Mesendoderm (in vitro differentiated cells): ENCODE results near the gene ARHGAP42.
"Not testable (repeated sequence)": the region's sequence is repeated elsewhere in the genome, so short reads cannot be mapped to it uniquely, and the experiment has no call there.

Experiments used
- DNase-seq: peaks from one replicate; pipeline ENCODE4 v3.0.0; 2013
- H2AK5ac ChIP-seq: 2 replicates; pipeline ENCODE4 v1.6.1; 2013; ENCODE audit warnings: low read length, inconsistent platforms
- H2BK120ac ChIP-seq: 2 replicates; pipeline ENCODE4 v1.6.1; 2013; ENCODE audit warnings: low read depth, mild to moderate bottlenecking, low read length, moderate library complexity, mixed read lengths
- H2BK15ac ChIP-seq: replicated peaks from 2 replicates; pipeline ENCODE4 v1.6.1; 2013; ENCODE audit warnings: low read depth, mild to moderate bottlenecking, moderate library complexity
- H2BK5ac ChIP-seq: 2 replicates; pipeline ENCODE4 v1.6.1; 2013; ENCODE audit warnings: low read length, inconsistent platforms
- H3K18ac ChIP-seq: 2 replicates; pipeline ENCODE4 v1.6.1; 2013; ENCODE audit warnings: mild to moderate bottlenecking, low read length, mixed read lengths
- H3K23ac ChIP-seq: one replicate; pipeline ENCODE4 v1.6.1; 2013; ENCODE audit warnings: low read length
- H3K27ac ChIP-seq: 2 replicates; pipeline ENCODE4 v1.5.1; 2013; ENCODE audit warnings: low read depth, mild to moderate bottlenecking, inconsistent platforms, low read length, moderate library complexity
- H3K27me3 ChIP-seq: 2 replicates; pipeline ENCODE4 v1.6.1; 2013; ENCODE audit warnings: low read length, control low read depth, mild to moderate bottlenecking, inconsistent platforms; ENCODE audit not compliant: insufficient read depth, poor library complexity
- H3K36me3 ChIP-seq: 2 replicates; pipeline ENCODE4 v1.6.1; 2013; ENCODE audit warnings: low read length, inconsistent platforms; ENCODE audit not compliant: control insufficient read depth, insufficient read depth
- H3K4ac ChIP-seq: one replicate; pipeline ENCODE4 v1.6.1; 2013; ENCODE audit warnings: low read depth, mild to moderate bottlenecking, low read length, moderate library complexity
- H3K4me1 ChIP-seq: 2 replicates; pipeline ENCODE4 v1.6.1; 2013; ENCODE audit warnings: low read depth, low read length, inconsistent platforms; ENCODE audit not compliant: control insufficient read depth
- H3K4me2 ChIP-seq: 2 replicates; pipeline ENCODE4 v1.6.1; 2013; ENCODE audit warnings: low read length
- H3K4me3 ChIP-seq: 2 replicates; pipeline ENCODE4 v1.5.1; 2013; ENCODE audit warnings: mild to moderate bottlenecking, low read length
- H3K56ac ChIP-seq: one replicate; pipeline ENCODE4 v1.6.1; 2013; ENCODE audit warnings: low read length
- H3K79me1 ChIP-seq: 2 replicates; pipeline ENCODE4 v1.6.1; 2013; ENCODE audit warnings: low read length, inconsistent platforms
- H3K79me2 ChIP-seq: 2 replicates; pipeline ENCODE4 v1.6.1; 2013; ENCODE audit warnings: mild to moderate bottlenecking, low read length; ENCODE audit not compliant: control insufficient read depth, insufficient read depth
- H3K9ac ChIP-seq: 2 replicates; pipeline ENCODE4 v1.6.1; 2013; ENCODE audit warnings: low read length, inconsistent platforms
- H4K5ac ChIP-seq: one replicate; pipeline ENCODE4 v1.6.1; 2013; ENCODE audit warnings: low read length
- H4K8ac ChIP-seq: one replicate; pipeline ENCODE4 v1.6.1; 2013; ENCODE audit warnings: low read depth, mild to moderate bottlenecking, control low read depth, low read length, moderate library complexity
- WGBS: extraction: QIAGEN DNeasy Blood & Tissue Kit; methylation state at CpG from one replicate; pipeline ENCODE4 v1.1.7; 2013; ENCODE audit warnings: low lambda C conversion rate, missing lambda C conversion rate; ENCODE audit not compliant: insufficient coverage; ENCODE audit errors: extremely low coverage; 5-methylcytosine and 5-hydroxymethylcytosine counted together

ARHGAP42 gene

GRCh38 chr11:100901471-100901870 lies 214.4 kb downstream of the ARHGAP42 start:
- H4K8ac ChIP-seq, H3K27ac ChIP-seq, H2BK5ac ChIP-seq, H3K56ac ChIP-seq, H2AK5ac ChIP-seq, H2BK15ac ChIP-seq, H3K4me2 ChIP-seq, H3K4me3 ChIP-seq, DNase-seq, H3K4ac ChIP-seq, H2BK120ac ChIP-seq, H4K5ac ChIP-seq, H3K36me3 ChIP-seq, H3K18ac ChIP-seq, H3K4me1 ChIP-seq, H3K23ac ChIP-seq, H3K79me2 ChIP-seq, H3K9ac ChIP-seq, H3K27me3 ChIP-seq, H3K79me1 ChIP-seq: not testable (repeated sequence)
- no CpG with 5 or more reads among the region's 5 CpGs for WGBS

GRCh38 chr11:100902454-100903141 lies 215.5 kb downstream of the ARHGAP42 start:
- H3K9ac ChIP-seq, result no peak overlapping the region
- H3K23ac ChIP-seq, result no peak overlapping the region
- no peak overlapping the region for H3K56ac ChIP-seq
- H2AK5ac ChIP-seq, result no peak overlapping the region
- no peak overlapping the region for H3K27ac ChIP-seq
- H3K18ac ChIP-seq, result no peak overlapping the region
- no peak overlapping the region for H2BK15ac ChIP-seq
- no peaks in the 10 kb centered on the region for H3K79me1 ChIP-seq
- no peaks in the 10 kb centered on the region for H3K4me1 ChIP-seq
- H3K4ac ChIP-seq, result no peak overlapping the region
- no peak overlapping the region for H3K4me2 ChIP-seq
- H3K4me3 ChIP-seq, result no peak overlapping the region
- H4K5ac ChIP-seq, result no peak overlapping the region
- H3K36me3 ChIP-seq, result no peaks in the 10 kb centered on the region
- no peaks in the 10 kb centered on the region for H3K27me3 ChIP-seq
- H3K79me2 ChIP-seq, result no peaks in the 10 kb centered on the region
- H2BK5ac ChIP-seq, result no peak overlapping the region
- no peak for DNase-seq
- no peak overlapping the region for H4K8ac ChIP-seq
- no peak overlapping the region for H2BK120ac ChIP-seq
- WGBS, result no CpG with 5 or more reads among the region's 7 CpGs

GRCh38 chr11:100903284-100903683 lies 216.2 kb downstream of the ARHGAP42 start:
- no peak overlapping the region for H4K8ac ChIP-seq
- no peaks in the 10 kb centered on the region for H3K36me3 ChIP-seq
- H3K79me2 ChIP-seq, result no peaks in the 10 kb centered on the region
- no peaks in the 10 kb centered on the region for H3K4me1 ChIP-seq
- H3K4ac ChIP-seq, result no peak overlapping the region
- no peak overlapping the region for H3K23ac ChIP-seq
- H2BK120ac ChIP-seq, result no peak overlapping the region
- no peaks in the 10 kb centered on the region for H3K79me1 ChIP-seq
- no peak overlapping the region for H3K9ac ChIP-seq
- H4K5ac ChIP-seq, result no peak overlapping the region
- DNase-seq, result no peak
- no peak overlapping the region for H2BK5ac ChIP-seq
- H3K56ac ChIP-seq, result no peak overlapping the region
- H3K27me3 ChIP-seq, result no peaks in the 10 kb centered on the region
- H2BK15ac ChIP-seq, result no peak overlapping the region
- H2AK5ac ChIP-seq, result no peak overlapping the region
- WGBS, result no CpG with 5 or more reads among the region's 1 CpG
- H3K4me2 ChIP-seq, result no peak overlapping the region
- H3K18ac ChIP-seq, result no peak overlapping the region
- no peak overlapping the region for H3K27ac ChIP-seq
- H3K4me3 ChIP-seq, result no peak overlapping the region

- Histone ChIP-seq H4K8ac (no peak overlapping the region), H3K23ac (no peak overlapping the region), H2BK5ac (no peak overlapping the region), H3K9ac (no peak overlapping the region), H3K79me1 (no peaks in the 10 kb centered on the region), H3K18ac (no peak overlapping the region), H3K4me1 (no peaks in the 10 kb centered on the region), H3K27ac (no peak overlapping the region), H3K4me3 (no peak overlapping the region), H3K27me3 (no peaks in the 10 kb centered on the region), H4K5ac (no peak overlapping the region), H2BK120ac (no peak overlapping the region), H3K36me3 (no peaks in the 10 kb centered on the region), H3K4ac (no peak overlapping the region), H2AK5ac (no peak overlapping the region), H2BK15ac (no peak overlapping the region), H3K4me2 (no peak overlapping the region), H3K56ac (no peak overlapping the region), H3K79me2 (no peaks in the 10 kb centered on the region)
- DNase-seq, result no peak
- no CpG with 5 or more reads among the region's 13 CpGs for WGBS
Measured at GRCh38 chr11:100905684-100906083, 218.6 kb downstream of the ARHGAP42 start.

DNA sequence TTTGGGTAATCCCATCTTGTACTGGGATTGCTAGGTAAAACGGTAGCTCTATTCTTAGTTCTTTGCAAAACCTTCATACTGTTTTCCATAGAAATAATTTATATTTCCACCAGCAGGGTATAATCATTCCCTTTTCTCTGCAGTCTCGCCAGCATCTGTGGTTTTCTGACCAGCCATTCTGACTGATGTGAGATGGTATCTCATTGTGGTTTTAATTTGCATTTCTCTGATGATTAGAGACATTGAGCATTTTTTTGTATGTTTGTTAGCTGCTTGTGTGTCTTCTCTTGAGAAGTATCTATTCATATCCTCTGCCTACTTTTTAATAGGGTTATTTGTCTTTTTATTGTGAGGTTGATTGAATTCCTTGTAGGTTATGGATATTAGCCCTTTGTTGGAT lies 221.7 kb downstream of the ARHGAP42 start:
- no peak overlapping the region for H2BK15ac ChIP-seq
- H3K23ac ChIP-seq, result no peak overlapping the region
- H3K4me1 ChIP-seq, result no peaks in the 10 kb centered on the region
- H3K79me2 ChIP-seq, result no peaks in the 10 kb centered on the region
- H3K27ac ChIP-seq, result no peak overlapping the region
- no peak overlapping the region for H2BK5ac ChIP-seq
- no peak overlapping the region for H3K9ac ChIP-seq
- DNase-seq, result no peak
- H4K8ac ChIP-seq, result no peak overlapping the region
- H3K4me3 ChIP-seq, result no peak overlapping the region
- no CpG with 5 or more reads among the region's 2 CpGs for WGBS
- no peaks in the 10 kb centered on the region for H3K27me3 ChIP-seq
- no peaks in the 10 kb centered on the region for H3K36me3 ChIP-seq
- H3K79me1 ChIP-seq, result no peaks in the 10 kb centered on the region
- H3K4ac ChIP-seq, result no peak overlapping the region
- H2BK120ac ChIP-seq, result no peak overlapping the region
- H3K56ac ChIP-seq, result no peak overlapping the region
- H3K18ac ChIP-seq, result no peak overlapping the region
- no peak overlapping the region for H4K5ac ChIP-seq
- no peak overlapping the region for H3K4me2 ChIP-seq
- H2AK5ac ChIP-seq, result no peak overlapping the region

DNA sequence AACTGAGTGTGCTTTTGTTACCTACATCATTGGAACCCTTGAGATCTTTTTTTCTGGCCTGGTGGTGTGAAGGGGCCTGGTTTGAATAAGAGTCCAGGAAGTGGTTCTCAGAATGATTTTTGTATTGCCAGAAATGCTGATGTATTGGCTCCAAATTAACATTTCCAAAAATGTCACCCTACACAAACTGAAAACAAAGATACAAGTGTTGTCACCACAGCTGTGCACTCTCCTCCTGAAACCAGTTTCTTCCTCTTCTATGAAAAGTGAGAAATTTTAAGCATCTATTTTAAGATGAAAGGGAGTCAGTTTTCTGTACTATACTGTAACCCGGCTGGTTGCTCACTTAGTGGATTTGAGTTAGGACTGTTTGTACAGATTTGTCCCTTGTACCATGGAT lies 223.7 kb downstream of the ARHGAP42 start:
- no peaks in the 10 kb centered on the region for H3K79me2 ChIP-seq
- no peak overlapping the region for H3K9ac ChIP-seq
- no peaks in the 10 kb centered on the region for H3K27me3 ChIP-seq
- H3K4me1 ChIP-seq, result no peaks in the 10 kb centered on the region
- no peaks in the 10 kb centered on the region for H3K36me3 ChIP-seq
- no peak overlapping the region for H4K8ac ChIP-seq
- H3K56ac ChIP-seq, result no peak overlapping the region
- no peak overlapping the region for H4K5ac ChIP-seq
- no peak overlapping the region for H3K27ac ChIP-seq
- H3K4ac ChIP-seq, result no peak overlapping the region
- no peak overlapping the region for H2BK5ac ChIP-seq
- no peak overlapping the region for H2BK120ac ChIP-seq
- no peak overlapping the region for H2AK5ac ChIP-seq
- no peak overlapping the region for H2BK15ac ChIP-seq
- no peaks in the 10 kb centered on the region for H3K79me1 ChIP-seq
- WGBS, result no CpG with 5 or more reads among the region's 1 CpG
- H3K23ac ChIP-seq, result no peak overlapping the region
- no peak for DNase-seq
- no peak overlapping the region for H3K4me3 ChIP-seq
- no peak overlapping the region for H3K18ac ChIP-seq
- H3K4me2 ChIP-seq, result no peak overlapping the region
